OCI-M2 (cell line): Measurements from ENCODE around the gene TRIM28.
A peak's percentile ranks its signal among the peaks of the same experiment; 100 is the strongest.
"Not testable (repeated sequence)": the region's sequence is repeated elsewhere in the genome, so short reads cannot be mapped to it uniquely, and the experiment has no call there.

Source experiments
- DNase-seq: peaks from one replicate; lab custom pipeline; 2025; ENCODE audit not compliant: unreplicated experiment; lab: John Stamatoyannopoulos, UW

The TRIM28 gene

GRCh38 chr19:58518256-58519086, 25.4 kb upstream of the TRIM28 start:
- DNase-seq: no peak

GRCh38 chr19:58519087-58519354, 24.8 kb upstream of the TRIM28 start:
- no peak for DNase-seq

- DNase-seq: peak; percentile 89
These were observed 24.3 kb upstream of the TRIM28 start, which contains the start of gene ZBTB45 for GRCh38 chr19:58519355-58520256. Gene ZBTB45 (minus strand): TSS chr19:58519810. CDS start chr19:58517673, 2,137 bp downstream.

GRCh38 chr19:58520257-58520599, 23.6 kb upstream of the TRIM28 start:
- DNase-seq: no peak

- DNase-seq: no peak
These were observed 22.2 kb upstream of the TRIM28 start for GRCh38 chr19:58521651-58522050.

GRCh38 chr19:58522709-58523108, 21.2 kb upstream of the TRIM28 start:
- no peak for DNase-seq

GRCh38 chr19:58529405-58529804, 14.5 kb upstream of the TRIM28 start:
- DNase-seq: no peak

- DNase-seq: no peak
These were observed 12.6 kb upstream of the TRIM28 start for GRCh38 chr19:58531034-58531840.

- DNase-seq: no peak
These were observed 8.0 kb upstream of the TRIM28 start for GRCh38 chr19:58535857-58536256.

- DNase-seq: no peak
These were observed 6.7 kb upstream of the TRIM28 start for GRCh38 chr19:58536852-58537798.

GRCh38 chr19:58538257-58539168, 5.4 kb upstream of the TRIM28 start:
- peak; percentile 84 for DNase-seq

GRCh38 chr19:58539169-58539559, 4.7 kb upstream of the TRIM28 start:
- not testable (repeated sequence) for DNase-seq

- not testable (repeated sequence) for DNase-seq
These were observed 1.1 kb upstream of the TRIM28 start for GRCh38 chr19:58542641-58543372.

GRCh38 chr19:58544591-58545285, 874 bp downstream of the TRIM28 start:
- no peak for DNase-seq

GRCh38 chr19:58545286-58546018, 1.6 kb downstream of the TRIM28 start:
- no peak for DNase-seq

GRCh38 chr19:58546019-58546530, 2.2 kb downstream of the TRIM28 start:
- no peak for DNase-seq
